Mesenchymal stem cell (in vitro differentiated cells and primary cell): ENCODE results near the gene MAPKAPK2.

Source experiments
- DNase-seq: peaks from one replicate; pipeline ENCODE4 v3.0.0-alpha.2; 2013
- H2AFZ ChIP-seq: one replicate; pipeline ENCODE4 v1.6.1; 2013; ENCODE audit warnings: low read depth, mild to moderate bottlenecking, control low read depth, inconsistent platforms, low read length, moderate library complexity
- H2AK5ac ChIP-seq: 2 replicates; pipeline ENCODE4 v1.6.1; 2013; ENCODE audit warnings: low read length, moderate library complexity, mild to moderate bottlenecking, inconsistent platforms; ENCODE audit not compliant: severe bottlenecking
- H2BK120ac ChIP-seq: one replicate; pipeline ENCODE4 v1.6.1; 2013; ENCODE audit warnings: low read depth, mild to moderate bottlenecking, inconsistent platforms, low read length, moderate library complexity
- H2BK12ac ChIP-seq, 2 experiments: one replicate each; pipeline ENCODE4 v1.6.1; 2013; ENCODE audit warnings: inconsistent platforms in 2 of 2, low read length in 2 of 2, mild to moderate bottlenecking in 2 of 2, moderate library complexity in 2 of 2, control low read depth in 1 of 2
- H2BK15ac ChIP-seq: one replicate; pipeline ENCODE4 v1.6.1; 2013; ENCODE audit warnings: mild to moderate bottlenecking, low read depth, inconsistent platforms; ENCODE audit not compliant: poor library complexity, severe bottlenecking
- H2BK5ac ChIP-seq: 2 replicates; pipeline ENCODE4 v1.6.1; 2013; ENCODE audit warnings: low read depth, mild to moderate bottlenecking, low read length, control low read depth, inconsistent platforms; ENCODE audit not compliant: poor library complexity, severe bottlenecking
- H3K14ac ChIP-seq, 2 experiments: one replicate each; pipeline ENCODE4 v1.6.1; 2013; ENCODE audit warnings: inconsistent platforms in 2 of 2, low read length in 2 of 2, control low read depth in 1 of 2, mild to moderate bottlenecking in 1 of 2, moderate library complexity in 1 of 2
- H3K18ac ChIP-seq, 2 experiments: one replicate each; pipeline ENCODE4 v1.6.1; 2013; ENCODE audit warnings: inconsistent platforms in 2 of 2, low read length in 2 of 2, control low read depth in 1 of 2, low read depth in 1 of 2, mild to moderate bottlenecking in 1 of 2
- H3K23ac ChIP-seq, 2 experiments: one replicate each; pipeline ENCODE4 v1.6.1; 2013; ENCODE audit warnings: inconsistent platforms in 2 of 2, low read length in 2 of 2, mild to moderate bottlenecking in 2 of 2, moderate library complexity in 2 of 2, control low read depth in 1 of 2
- H3K27ac ChIP-seq: 2 replicates; pipeline ENCODE4 v1.5.1; 2013; ENCODE audit warnings: mild to moderate bottlenecking, moderate library complexity, low read length, control low read depth, inconsistent platforms; ENCODE audit not compliant: poor library complexity, severe bottlenecking
- H3K27me3 ChIP-seq, 2 experiments: 2 replicates each; pipeline versions ENCODE4 v1.6.1 to v1.7.0; 2013; ENCODE audit warnings: low read length in 2 of 2, mild to moderate bottlenecking in 2 of 2, moderate library complexity in 2 of 2, control low read depth in 1 of 2, inconsistent platforms in 1 of 2; ENCODE audit not compliant: control insufficient read depth in 1 of 2, insufficient read depth in 1 of 2
- H3K36me3 ChIP-seq, 2 experiments: 2 replicates each; pipeline versions ENCODE4 v1.6.1 to v1.7.0; 2013; ENCODE audit warnings: low read length in 2 of 2, control low read depth in 1 of 2, inconsistent platforms in 1 of 2, low read depth in 1 of 2, mild to moderate bottlenecking in 1 of 2; ENCODE audit not compliant: insufficient read depth in 2 of 2, control insufficient read depth in 1 of 2
- H3K4ac ChIP-seq, 2 experiments: one replicate each; pipeline ENCODE4 v1.6.1; 2013; ENCODE audit warnings: inconsistent platforms in 2 of 2, low read length in 2 of 2, mild to moderate bottlenecking in 2 of 2, moderate library complexity in 2 of 2, control low read depth in 1 of 2, low read depth in 1 of 2
- H3K4me1 ChIP-seq: 2 replicates; pipeline ENCODE4 v1.6.1; 2013; ENCODE audit warnings: low read depth, low read length, control low read depth; ENCODE audit not compliant: control insufficient read depth, insufficient read depth
- H3K4me2 ChIP-seq: 2 replicates; pipeline ENCODE4 v1.6.1; 2013; ENCODE audit warnings: low read length, mild to moderate bottlenecking, inconsistent platforms; ENCODE audit not compliant: poor library complexity, severe bottlenecking
- H3K4me3 ChIP-seq, 2 experiments: 2 replicates each; pipeline versions ENCODE4 v1.5.1 to v1.7.0; 2013; ENCODE audit warnings: low read length in 2 of 2, mild to moderate bottlenecking in 2 of 2, control low read depth in 1 of 2, low read depth in 1 of 2; ENCODE audit not compliant: insufficient read depth in 1 of 2
- H3K79me1 ChIP-seq: replicated peaks from 2 replicates; pipeline ENCODE4 v1.6.1; 2013; ENCODE audit warnings: mild to moderate bottlenecking, control low read depth, low read length, inconsistent platforms; ENCODE audit not compliant: poor library complexity, severe bottlenecking
- H3K9ac ChIP-seq: 2 replicates; pipeline ENCODE4 v1.7.0; 2013; ENCODE audit warnings: mild to moderate bottlenecking, low read length, moderate library complexity
- H3K9me3 ChIP-seq: 2 replicates; pipeline ENCODE4 v1.7.0; 2013; ENCODE audit warnings: mild to moderate bottlenecking, low read length; ENCODE audit not compliant: control insufficient read depth
- H4K8ac ChIP-seq: one replicate; pipeline ENCODE4 v1.6.1; 2013; ENCODE audit warnings: inconsistent platforms, mild to moderate bottlenecking, low read length, moderate library complexity
- H4K91ac ChIP-seq: one replicate; pipeline ENCODE4 v1.6.1; 2013; ENCODE audit warnings: mild to moderate bottlenecking, low read length, inconsistent platforms
- whole genome bisulfite sequencing: methylation state at CpG from one replicate; pipeline ENCODE4 v1.1.7; 2013; ENCODE audit warnings: mixed read lengths; 5-methylcytosine and 5-hydroxymethylcytosine counted together

Gene MAPKAPK2

DNA sequence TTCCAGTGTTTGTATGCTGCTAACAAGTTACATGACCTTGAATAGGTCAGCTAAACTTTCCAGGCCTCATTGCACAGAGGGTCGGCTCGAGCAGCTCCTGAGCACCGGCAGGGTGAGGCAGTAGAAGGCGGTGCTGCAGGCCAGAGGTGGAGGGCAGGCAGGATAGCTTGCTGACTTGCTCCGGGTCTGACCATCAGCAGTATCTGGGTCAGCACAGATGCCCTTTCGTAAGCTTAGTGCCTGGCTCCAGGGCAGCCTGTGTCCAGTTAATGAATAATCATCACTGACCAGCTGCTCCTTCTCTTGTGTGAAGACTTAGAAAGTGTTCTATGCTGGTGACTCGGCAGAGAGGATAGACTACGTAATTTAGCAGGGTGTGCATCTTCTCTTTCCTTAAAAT lies 6.9 kb downstream of the MAPKAPK2 start:
- Histone ChIP-seq H3K4me2 (peak overlapping the region; percentile 44), H3K18ac (peak overlapping the region; percentile 1 to 67), H4K8ac (peak overlapping the region; percentile 16), H3K9ac (no peak overlapping the region), H3K4ac (no peak overlapping the region), H3K23ac (no peak overlapping the region), H3K14ac (peak overlapping the region in 1 of 2 experiments; percentile 45), H2AFZ (no peak overlapping the region), H2BK15ac (no peak overlapping the region), H3K27ac (peak overlapping the region; percentile 77), H3K9me3 (no peaks in the 10 kb centered on the region), H3K36me3 (peaks cover 0 to 14% of the 10 kb centered on the region in 2 experiments), H3K4me1 (peaks cover 68% of the 10 kb centered on the region), H3K27me3 (no peaks in the 10 kb centered on the region), H2BK120ac (no peak overlapping the region), H2AK5ac (no peak overlapping the region), H3K79me1 (peaks cover under 1% of the 10 kb centered on the region), H2BK5ac (no peak overlapping the region), H2BK12ac (no peak overlapping the region), H3K4me3 (no peak overlapping the region), H4K91ac (no peak overlapping the region)
- DNase-seq: peak; percentile 63
- 56% methylated on average over 8 of the region's 8 CpGs for WGBS

GRCh38 chr1:206693029-206693428 lies 8.3 kb downstream of the MAPKAPK2 start:
- H2BK120ac ChIP-seq: no peak overlapping the region
- WGBS: 60% methylated on average over 9 of the region's 10 CpGs

GRCh38 chr1:206693592-206693991 lies 8.9 kb downstream of the MAPKAPK2 start:
- Histone ChIP-seq H2BK15ac (no peak overlapping the region), H3K4me3 (peak overlapping the region in 1 of 2 experiments; percentile 56), H3K4me1 (peaks cover 64% of the 10 kb centered on the region), H3K36me3 (peaks cover 11 to 23% of the 10 kb centered on the region in 2 experiments), H3K27ac (peak overlapping the region; percentile 71), H3K23ac (no peak overlapping the region), H3K9me3 (no peaks in the 10 kb centered on the region), H3K9ac (peak overlapping the region; percentile 82), H3K27me3 (no peaks in the 10 kb centered on the region), H2AFZ (no peak overlapping the region), H3K18ac (peak overlapping the region in 1 of 2 experiments; percentile 85), H2AK5ac (peak overlapping the region; percentile 98), H3K4ac (no peak overlapping the region), H2BK12ac (peak overlapping the region in 1 of 2 experiments; percentile 23), H2BK120ac (no peak overlapping the region), H3K14ac (peak overlapping the region in 1 of 2 experiments; percentile 44), H4K91ac (no peak overlapping the region), H3K79me1 (peaks cover 9% of the 10 kb centered on the region), H4K8ac (no peak overlapping the region), H2BK5ac (no peak overlapping the region), H3K4me2 (peak overlapping the region; percentile 13)
- 85% methylated on average over 7 of the region's 7 CpGs for WGBS
- peak; percentile 48 for DNase-seq

More at GRCh38 chr1:206693029-206693428, 8.3 kb downstream of the MAPKAPK2 start:
- H3K14ac ChIP-seq: no peak overlapping the region
- H3K36me3 ChIP-seq: peaks cover 10 to 21% of the 10 kb centered on the region in 2 experiments
- H3K9ac ChIP-seq: peak overlapping the region; percentile 82
- H3K4me2 ChIP-seq: peak overlapping the region; percentile 13
- DNase-seq: peak; percentile 85
- H3K9me3 ChIP-seq: no peaks in the 10 kb centered on the region
- H3K23ac ChIP-seq: no peak overlapping the region
- no peak overlapping the region for H4K91ac ChIP-seq
- H3K4ac ChIP-seq: peak overlapping the region in 1 of 2 experiments; percentile 9
- H3K4me3 ChIP-seq: peak overlapping the region in 1 of 2 experiments; percentile 56
- H4K8ac ChIP-seq: no peak overlapping the region
- H2AK5ac ChIP-seq: peak overlapping the region; percentile 98
- H3K18ac ChIP-seq: peak overlapping the region; percentile 40 to 85
- H2BK12ac ChIP-seq: no peak overlapping the region
- peak overlapping the region; percentile 71 for H3K27ac ChIP-seq
- no peak overlapping the region for H2BK15ac ChIP-seq
- H3K79me1 ChIP-seq: peaks cover 7% of the 10 kb centered on the region
- no peak overlapping the region for H2AFZ ChIP-seq
- H3K27me3 ChIP-seq: no peaks in the 10 kb centered on the region
- peaks cover 68% of the 10 kb centered on the region for H3K4me1 ChIP-seq
- H2BK5ac ChIP-seq: no peak overlapping the region

DNA sequence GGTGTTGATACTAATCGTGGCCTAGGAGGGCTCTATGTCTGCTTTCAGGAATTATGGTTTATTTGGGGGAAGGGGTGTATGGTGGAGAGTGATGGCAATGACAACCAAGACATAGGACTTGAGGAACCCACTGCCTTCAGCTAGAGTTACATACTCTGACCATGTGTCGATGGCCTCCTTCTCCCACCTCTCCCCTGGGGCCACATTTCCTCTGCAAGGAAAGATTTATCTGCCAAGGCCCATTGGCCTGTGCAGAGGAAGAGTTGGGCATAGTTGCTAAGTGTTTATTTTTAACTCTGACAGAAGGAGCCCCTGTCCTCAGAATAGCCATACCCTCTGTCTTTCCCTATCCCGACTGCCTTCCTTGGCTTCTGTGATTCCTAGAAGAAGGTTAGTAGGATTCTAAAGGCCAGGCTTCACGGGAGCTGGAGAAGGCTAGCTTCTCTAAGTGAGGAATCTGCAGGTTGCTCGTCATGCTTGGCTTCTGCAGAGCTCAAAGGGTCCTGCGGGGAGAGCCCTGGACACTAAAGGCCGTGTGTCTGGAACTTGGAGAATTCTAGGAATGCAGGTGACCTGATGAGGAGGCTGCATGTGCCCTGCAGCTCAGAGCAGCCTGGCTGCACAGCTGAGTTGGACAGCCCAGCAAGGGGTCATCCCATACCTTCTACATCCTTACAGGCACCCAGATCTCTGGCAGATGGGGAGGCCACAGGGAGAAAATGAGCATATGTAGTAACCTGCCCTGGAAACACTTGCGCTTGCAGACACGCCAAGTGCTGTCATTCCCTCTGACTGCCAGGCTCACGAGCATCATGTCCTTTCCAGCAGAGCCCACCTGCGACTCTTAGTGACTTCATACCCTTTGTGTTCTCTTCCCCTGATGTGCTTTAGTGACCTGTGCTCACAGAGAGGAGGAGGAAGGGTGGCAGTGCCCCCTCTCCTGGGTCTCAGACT lies 9.7 kb downstream of the MAPKAPK2 start:
- peaks cover 13% of the 10 kb centered on the region for H3K79me1 ChIP-seq
- DNase-seq: no peak
- no peak overlapping the region for H4K91ac ChIP-seq
- H2AK5ac ChIP-seq: peak overlapping the region; percentile 47
- no peak overlapping the region for H2BK15ac ChIP-seq
- no peak overlapping the region for H3K4ac ChIP-seq
- H3K9me3 ChIP-seq: no peaks in the 10 kb centered on the region
- peak overlapping the region; percentile 13 for H3K4me2 ChIP-seq
- peak overlapping the region in 1 of 2 experiments; percentile 4 for H3K14ac ChIP-seq
- no peak overlapping the region for H3K23ac ChIP-seq
- H4K8ac ChIP-seq: no peak overlapping the region
- no peak overlapping the region for H2BK120ac ChIP-seq
- peaks cover 58% of the 10 kb centered on the region for H3K4me1 ChIP-seq
- H2AFZ ChIP-seq: no peak overlapping the region
- H2BK12ac ChIP-seq: peak overlapping the region in 1 of 2 experiments; percentile 75
- H3K36me3 ChIP-seq: peaks cover 15 to 21% of the 10 kb centered on the region in 2 experiments
- no peaks in the 10 kb centered on the region for H3K27me3 ChIP-seq
- H3K9ac ChIP-seq: peak overlapping the region; percentile 82
- WGBS: 57% methylated on average over 11 of the region's 11 CpGs
- H3K4me3 ChIP-seq: peak overlapping the region in 1 of 2 experiments; percentile 56
- H3K18ac ChIP-seq: peak overlapping the region in 1 of 2 experiments; percentile 50
- H2BK5ac ChIP-seq: no peak overlapping the region
- H3K27ac ChIP-seq: peak overlapping the region; percentile 71
